ENCODE results near the gene HNRNPUL1. TPM values are rescaled to one million over a fixed set of nuclear protein-coding genes. Genes with fewer than 3 reads are reported as not detected.

Gene HNRNPUL1
- total RNA-seq, 1 donor from 2014 or later = 256 TPM

- no peaks in the 10 kb centered on the region for H3K27me3 Mint-ChIP-seq
- DNase-seq (ENCODE audit: low spot score, unreplicated experiment) = no peak
- H3K4me1 Mint-ChIP-seq (ENCODE audit: low read depth) = peaks cover 26% of the 10 kb centered on the region
- H3K27ac Mint-ChIP-seq = peak overlapping the region; percentile 97
- H3K36me3 Mint-ChIP-seq (ENCODE audit: insufficient read depth) = peaks cover 40% of the 10 kb centered on the region
- no peak overlapping the region for H3K4me3 Mint-ChIP-seq (ENCODE audit: low read depth)
- H3K9me3 Mint-ChIP-seq (ENCODE audit: low read depth) = no peaks in the 10 kb centered on the region
- no peak for TF ChIP-seq CTCF (IDR thresholded peaks at IDR 0.05; ENCODE audit: unreplicated experiment)
Observed at GRCh38 chr19:41297628-41298347, 33.6 kb downstream of the HNRNPUL1 start.

GRCh38 chr19:41298348-41298964, 34.3 kb downstream of the HNRNPUL1 start:
- H3K4me1 Mint-ChIP-seq (ENCODE audit: low read depth) = peaks cover 26% of the 10 kb centered on the region
- peak overlapping the region; percentile 97 for H3K27ac Mint-ChIP-seq
- DNase-seq (ENCODE audit: low spot score, unreplicated experiment) = no peak
- no peak for TF ChIP-seq CTCF (IDR thresholded peaks at IDR 0.05; ENCODE audit: unreplicated experiment)
- no peaks in the 10 kb centered on the region for H3K27me3 Mint-ChIP-seq
- H3K36me3 Mint-ChIP-seq (ENCODE audit: insufficient read depth) = peaks cover 40% of the 10 kb centered on the region
- H3K9me3 Mint-ChIP-seq (ENCODE audit: low read depth) = no peaks in the 10 kb centered on the region
- H3K4me3 Mint-ChIP-seq (ENCODE audit: low read depth) = no peak overlapping the region

GRCh38 chr19:41299046-41299754, 35.0 kb downstream of the HNRNPUL1 start:
- peaks cover 26% of the 10 kb centered on the region for H3K4me1 Mint-ChIP-seq (ENCODE audit: low read depth)
- DNase-seq (ENCODE audit: low spot score, unreplicated experiment) = no peak
- no peak for TF ChIP-seq CTCF (IDR thresholded peaks at IDR 0.05; ENCODE audit: unreplicated experiment)
- H3K36me3 Mint-ChIP-seq (ENCODE audit: insufficient read depth) = peaks cover 37% of the 10 kb centered on the region
- no peak overlapping the region for H3K4me3 Mint-ChIP-seq (ENCODE audit: low read depth)
- H3K27ac Mint-ChIP-seq = peak overlapping the region; percentile 74
- no peaks in the 10 kb centered on the region for H3K27me3 Mint-ChIP-seq
- H3K9me3 Mint-ChIP-seq (ENCODE audit: low read depth) = no peaks in the 10 kb centered on the region

GRCh38 chr19:41299755-41300089, 35.5 kb downstream of the HNRNPUL1 start:
- no peak for DNase-seq (ENCODE audit: low spot score, unreplicated experiment)
- H3K27me3 Mint-ChIP-seq = no peaks in the 10 kb centered on the region
- no peak overlapping the region for H3K4me3 Mint-ChIP-seq (ENCODE audit: low read depth)
- peaks cover 34% of the 10 kb centered on the region for H3K36me3 Mint-ChIP-seq (ENCODE audit: insufficient read depth)
- peak overlapping the region; percentile 88 for H3K27ac Mint-ChIP-seq
- peaks cover 24% of the 10 kb centered on the region for H3K4me1 Mint-ChIP-seq (ENCODE audit: low read depth)
- no peak for TF ChIP-seq CTCF (IDR thresholded peaks at IDR 0.05; ENCODE audit: unreplicated experiment)
- H3K9me3 Mint-ChIP-seq (ENCODE audit: low read depth) = no peaks in the 10 kb centered on the region

- Mint-ChIP-seq H3K9me3 (ENCODE audit: low read depth) (no peaks in the 10 kb centered on the region), H3K4me1 (ENCODE audit: low read depth) (peaks cover 19% of the 10 kb centered on the region), H3K36me3 (ENCODE audit: insufficient read depth) (peaks cover 29% of the 10 kb centered on the region), H3K27me3 (no peaks in the 10 kb centered on the region), H3K4me3 (ENCODE audit: low read depth) (no peak overlapping the region), H3K27ac (peak overlapping the region; percentile 49)
- TF ChIP-seq CTCF (IDR thresholded peaks at IDR 0.05; ENCODE audit: unreplicated experiment) = no peak
- DNase-seq (ENCODE audit: low spot score, unreplicated experiment) = no peak
Observed at GRCh38 chr19:41300555-41300954, 36.4 kb downstream of the HNRNPUL1 start.

All from progenitor cell of endocrine pancreas (in vitro differentiated cells).